ENCODE measurements around the gene LDLRAP1. TPM values are rescaled to one million over a fixed set of nuclear protein-coding genes. Genes with fewer than 3 reads are reported as not detected.

The LDLRAP1 gene
- total and polyA plus RNA-seq, 4 experiments from 2014 or later = 201 to 306 (median 222) TPM

- peak in 2 of 5 donors; percentile 28 to 29 for DNase-seq
- peaks cover 44 to 51% (median 46%) of the 10 kb centered on the region in 4 donors for H3K4me1 Mint-ChIP-seq
- peak overlapping the region; percentile 65 for H3K27ac ChIP-seq (ENCODE audit: low read depth, low read length)
- H3K27ac Mint-ChIP-seq = peak overlapping the region; percentile 43 to 86 (median 75)
- ChIA-PET CTCF (ENCODE audit: partially characterized antibody) (interaction anchor here (1.0 to 10.3 kb wide), 4 partner anchors 25 to 182 kb away, joined by 3 to 218 read pairs (median 4); partner anchors contain the start of gene SELENON), POLR2A (ENCODE audit: partially characterized antibody) (interaction anchor here (0.8 to 10.7 kb wide), 10 partner anchors 16 to 205 kb away, joined by 3 to 151 read pairs (median 10); partner anchors contain the start of genes MTFR1L and SELENON)
- peak overlapping the region; percentile 64 to 80 (median 76) for H3K4me3 Mint-ChIP-seq
- peak overlapping the region in 1 of 2 donors; percentile 55 for H3K4me3 ChIP-seq (ENCODE audit: low read length in 2 of 2)
- H3K9me3 ChIP-seq (ENCODE audit: control insufficient read depth in 1 of 2, low read length in 2 of 2) = no peaks in the 10 kb centered on the region
- no peaks in the 10 kb centered on the region for H3K9me3 Mint-ChIP-seq
- intact Hi-C loops (cut with micrococcal nuclease) = loop anchor here (1.0 to 5.0 kb wide), 4 partner anchors 7 to 382 kb away; partner anchors contain the start of genes LDLRAP1 and PAFAH2
- H3K36me3 ChIP-seq (ENCODE audit: insufficient read depth, low read length) = no peaks in the 10 kb centered on the region
- peaks cover 55% of the 10 kb centered on the region for H3K4me1 ChIP-seq (ENCODE audit: insufficient read depth, low read length)
- H3K27me3 ChIP-seq (ENCODE audit: insufficient read depth, low read length) = no peaks in the 10 kb centered on the region
- peaks cover 0 to 7% of the 10 kb centered on the region in 2 donors for H3K36me3 Mint-ChIP-seq
- H3K27me3 Mint-ChIP-seq = no peaks in the 10 kb centered on the region
These were observed 72.2 kb downstream of the LDLRAP1 start for GRCh38 chr1:25615563-25616094.

- Mint-ChIP-seq H3K27ac (peak within 1 kb of the TSS; percentile 43 to 86 (median 75)), H3K9me3 (no peaks in the 10 kb centered on the region), H3K4me3 (peak within 1 kb of the TSS; percentile 64 to 85 (median 78)), H3K4me1 (peaks cover 48 to 53% (median 49%) of the 10 kb centered on the region in 4 donors), H3K36me3 (peaks cover 0 to 7% of the 10 kb centered on the region in 2 donors), H3K27me3 (no peaks in the 10 kb centered on the region)
- Histone ChIP-seq H3K36me3 (ENCODE audit: insufficient read depth, low read length) (no peaks in the 10 kb centered on the region), H3K9me3 (ENCODE audit: control insufficient read depth in 1 of 2, low read length in 2 of 2) (no peaks in the 10 kb centered on the region), H3K4me1 (ENCODE audit: insufficient read depth, low read length) (peaks cover 58% of the 10 kb centered on the region), H3K4me3 (ENCODE audit: low read length in 2 of 2) (peak within 1 kb of the TSS in 1 of 2 donors; percentile 71), H3K27ac (ENCODE audit: low read depth, low read length) (peak within 1 kb of the TSS; percentile 65), H3K27me3 (ENCODE audit: insufficient read depth, low read length) (no peaks in the 10 kb centered on the region)
- intact Hi-C loops (cut with micrococcal nuclease) = loop anchor here (1.0 to 5.0 kb wide), 4 partner anchors 8 to 381 kb away; partner anchors contain the start of genes LDLRAP1 and PAFAH2
- peak; percentile 77 to 87 (median 85) for DNase-seq
- ChIA-PET CTCF (ENCODE audit: partially characterized antibody) (interaction anchor here (1.2 to 10.3 kb wide), 2 partner anchors 60 to 181 kb away, joined by 3 to 218 read pairs; partner anchors contain the start of gene SELENON), POLR2A (ENCODE audit: partially characterized antibody) (interaction anchor here (0.5 to 10.7 kb wide), 22 partner anchors 8 to 510 kb away, joined by 3 to 151 read pairs (median 6); partner anchors contain the start of genes MTFR1L and SELENON)
These were observed 72.9 kb downstream of the LDLRAP1 start, which contains the start of gene MAN1C1 for GRCh38 chr1:25616095-25616986. MAN1C1 (plus strand) TSS chr1:25616791; CDS start chr1:25617798, 1,007 bp downstream.

- H3K27ac ChIP-seq (ENCODE audit: low read depth, low read length) = peak overlapping the region; percentile 61
- H3K4me3 ChIP-seq (ENCODE audit: low read length in 2 of 2) = peak overlapping the region in 1 of 2 donors; percentile 71
These were observed 73.7 kb downstream of the LDLRAP1 start for GRCh38 chr1:25616987-25617624.

DNA sequence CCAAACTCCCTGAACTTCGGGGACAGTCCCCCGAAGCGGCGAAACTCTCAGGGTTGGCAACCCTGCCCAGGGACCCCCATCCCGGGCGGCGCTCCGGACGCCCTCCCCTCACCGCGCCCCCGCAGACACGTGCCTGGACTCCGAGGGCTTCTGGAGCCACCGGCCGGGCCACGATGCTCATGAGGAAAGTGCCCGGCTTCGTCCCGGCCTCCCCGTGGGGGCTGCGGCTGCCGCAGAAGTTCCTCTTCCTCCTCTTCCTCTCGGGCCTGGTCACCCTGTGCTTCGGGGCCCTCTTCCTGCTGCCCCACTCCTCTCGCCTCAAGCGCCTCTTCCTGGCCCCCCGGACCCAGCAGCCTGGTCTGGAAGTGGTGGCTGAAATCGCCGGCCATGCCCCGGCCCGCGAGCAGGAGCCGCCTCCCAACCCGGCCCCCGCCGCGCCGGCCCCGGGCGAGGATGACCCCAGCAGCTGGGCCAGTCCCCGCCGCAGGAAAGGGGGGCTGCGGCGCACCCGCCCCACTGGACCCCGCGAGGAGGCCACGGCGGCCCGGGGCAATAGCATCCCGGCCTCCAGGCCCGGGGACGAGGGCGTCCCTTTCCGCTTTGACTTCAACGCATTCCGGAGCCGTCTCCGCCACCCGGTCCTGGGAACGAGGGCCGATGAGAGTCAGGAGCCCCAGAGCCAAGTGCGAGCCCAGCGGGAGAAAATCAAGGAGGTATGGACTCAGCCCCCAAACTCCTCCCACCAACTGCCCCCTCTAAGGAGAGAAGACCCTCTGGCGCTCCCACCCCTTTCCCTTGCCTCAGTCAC, 74.4 kb downstream of the LDLRAP1 start:
- POLR2A ChIA-PET (ENCODE audit: partially characterized antibody) = interaction anchor here (0.7 to 10.7 kb wide), 25 partner anchors 9 to 508 kb away, joined by 3 to 151 read pairs (median 6); partner anchors contain the start of gene MTFR1L
- Mint-ChIP-seq H3K4me1 (peaks cover 58 to 68% (median 64%) of the 10 kb centered on the region in 4 donors), H3K4me3 (peak overlapping the region; percentile 92 to 99 (median 96)), H3K36me3 (peaks cover 0 to 7% of the 10 kb centered on the region in 2 donors), H3K27me3 (no peaks in the 10 kb centered on the region), H3K9me3 (no peaks in the 10 kb centered on the region), H3K27ac (peak overlapping the region; percentile 53 to 96 (median 93))
- Histone ChIP-seq H3K4me3 (ENCODE audit: low read length in 2 of 2) (peak overlapping the region; percentile 12 to 53), H3K27ac (ENCODE audit: low read depth, low read length) (peak overlapping the region; percentile 61), H3K36me3 (ENCODE audit: insufficient read depth, low read length) (no peaks in the 10 kb centered on the region), H3K9me3 (ENCODE audit: control insufficient read depth in 1 of 2, low read length in 2 of 2) (no peaks in the 10 kb centered on the region), H3K4me1 (ENCODE audit: insufficient read depth, low read length) (peaks cover 73% of the 10 kb centered on the region), H3K27me3 (ENCODE audit: insufficient read depth, low read length) (no peaks in the 10 kb centered on the region)
- CTCF ChIA-PET (ENCODE audit: partially characterized antibody) = interaction anchor here (0.8 to 8.0 kb wide), 20 partner anchors 9 to 191 kb away, joined by 3 to 63 read pairs (median 5); partner anchors contain the start of gene SELENON
- no peak for DNase-seq
- intact Hi-C loops (cut with micrococcal nuclease) = loop anchor here (2.0 to 5.0 kb wide), 5 partner anchors 15 to 379 kb away; partner anchors contain the start of genes LDLRAP1 and PAFAH2

More at GRCh38 chr1:25616987-25617624, 73.7 kb downstream of the LDLRAP1 start:
- CTCF ChIA-PET (ENCODE audit: partially characterized antibody) = no interaction called here
- Mint-ChIP-seq H3K27me3 (no peaks in the 10 kb centered on the region), H3K27ac (peak overlapping the region in 1 of 7 donors; percentile 29), H3K4me1 (peaks cover 52 to 61% (median 57%) of the 10 kb centered on the region in 4 donors), H3K36me3 (peaks cover 0 to 7% of the 10 kb centered on the region in 2 donors), H3K9me3 (no peaks in the 10 kb centered on the region), H3K4me3 (peak overlapping the region in 5 of 8 donors; percentile 20 to 85 (median 74))
- DNase-seq = peak in 2 of 5 donors; percentile 33
- intact Hi-C loops (cut with micrococcal nuclease) = loop anchor here (1.0 to 5.0 kb wide), 4 partner anchors 9 to 380 kb away; partner anchors contain the start of genes LDLRAP1 and PAFAH2
- H3K9me3 ChIP-seq (ENCODE audit: control insufficient read depth in 1 of 2, low read length in 2 of 2) = no peaks in the 10 kb centered on the region
- POLR2A ChIA-PET (ENCODE audit: partially characterized antibody) = interaction anchor here (0.5 to 10.7 kb wide), 21 partner anchors 8 to 509 kb away, joined by 3 to 151 read pairs (median 6); partner anchors contain the start of genes MTFR1L and SELENON
- H3K27me3 ChIP-seq (ENCODE audit: insufficient read depth, low read length) = no peaks in the 10 kb centered on the region
- no peaks in the 10 kb centered on the region for H3K36me3 ChIP-seq (ENCODE audit: insufficient read depth, low read length)
- peaks cover 66% of the 10 kb centered on the region for H3K4me1 ChIP-seq (ENCODE audit: insufficient read depth, low read length)

- Histone ChIP-seq H3K27ac (ENCODE audit: low read depth, low read length) (peak overlapping the region; percentile 61), H3K4me1 (ENCODE audit: insufficient read depth, low read length) (peaks cover 79% of the 10 kb centered on the region), H3K36me3 (ENCODE audit: insufficient read depth, low read length) (no peaks in the 10 kb centered on the region), H3K27me3 (ENCODE audit: insufficient read depth, low read length) (no peaks in the 10 kb centered on the region), H3K4me3 (ENCODE audit: low read length in 2 of 2) (peak overlapping the region; percentile 12 to 53), H3K9me3 (ENCODE audit: control insufficient read depth in 1 of 2, low read length in 2 of 2) (no peaks in the 10 kb centered on the region)
- Mint-ChIP-seq H3K27ac (peak overlapping the region; percentile 53 to 96 (median 93)), H3K27me3 (no peaks in the 10 kb centered on the region), H3K4me1 (peaks cover 64 to 74% (median 70%) of the 10 kb centered on the region in 4 donors), H3K36me3 (peaks cover 0 to 7% of the 10 kb centered on the region in 2 donors), H3K4me3 (peak overlapping the region; percentile 92 to 99 (median 96)), H3K9me3 (no peaks in the 10 kb centered on the region)
- intact Hi-C loops (cut with micrococcal nuclease) = loop anchor here (2.0 to 5.0 kb wide), 5 partner anchors 14 to 379 kb away; partner anchors contain the start of genes LDLRAP1 and PAFAH2
- CTCF ChIA-PET (ENCODE audit: partially characterized antibody) = interaction anchor here (0.6 to 8.0 kb wide), 33 partner anchors 9 to 193 kb away, joined by 3 to 63 read pairs (median 4); partner anchors contain the start of gene SELENON
- DNase-seq = peak in 1 of 5 donors; percentile 13
- POLR2A ChIA-PET (ENCODE audit: partially characterized antibody) = interaction anchor here (0.6 to 10.7 kb wide), 18 partner anchors 9 to 494 kb away, joined by 3 to 151 read pairs (median 6); partner anchors contain the start of gene MTFR1L
These were observed 75.0 kb downstream of the LDLRAP1 start for GRCh38 chr1:25618433-25618808.
